ENCODE results near the gene INO80C.
A peak's percentile ranks its signal among the peaks of the same experiment; 100 is the strongest.

INO80C gene

DNA sequence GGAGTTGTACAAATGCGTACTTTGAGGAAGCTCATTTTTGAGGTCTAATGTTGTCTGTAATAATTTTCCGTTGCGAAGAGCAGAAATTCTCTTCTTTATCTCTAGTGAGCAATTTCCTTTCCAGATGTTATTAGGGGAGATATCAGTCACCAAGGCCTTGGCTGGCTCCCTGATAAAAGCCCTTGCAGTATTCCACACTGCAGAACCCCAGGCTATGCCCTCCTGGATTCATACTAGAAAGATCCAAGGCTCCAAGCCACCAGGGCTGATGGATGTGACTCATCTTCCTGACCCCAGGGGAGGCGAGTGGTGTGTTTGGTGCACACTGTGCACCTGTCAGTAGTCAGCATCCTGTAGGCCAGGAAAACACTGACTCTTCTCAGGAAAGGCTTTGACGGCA is 34.7 kb downstream of the INO80C start:
- no peak overlapping the region for H3K4me3 ChIP-seq (replicated peaks; ENCODE audit: low read depth, low read length)
- TF ChIP-seq, protein P1, sequence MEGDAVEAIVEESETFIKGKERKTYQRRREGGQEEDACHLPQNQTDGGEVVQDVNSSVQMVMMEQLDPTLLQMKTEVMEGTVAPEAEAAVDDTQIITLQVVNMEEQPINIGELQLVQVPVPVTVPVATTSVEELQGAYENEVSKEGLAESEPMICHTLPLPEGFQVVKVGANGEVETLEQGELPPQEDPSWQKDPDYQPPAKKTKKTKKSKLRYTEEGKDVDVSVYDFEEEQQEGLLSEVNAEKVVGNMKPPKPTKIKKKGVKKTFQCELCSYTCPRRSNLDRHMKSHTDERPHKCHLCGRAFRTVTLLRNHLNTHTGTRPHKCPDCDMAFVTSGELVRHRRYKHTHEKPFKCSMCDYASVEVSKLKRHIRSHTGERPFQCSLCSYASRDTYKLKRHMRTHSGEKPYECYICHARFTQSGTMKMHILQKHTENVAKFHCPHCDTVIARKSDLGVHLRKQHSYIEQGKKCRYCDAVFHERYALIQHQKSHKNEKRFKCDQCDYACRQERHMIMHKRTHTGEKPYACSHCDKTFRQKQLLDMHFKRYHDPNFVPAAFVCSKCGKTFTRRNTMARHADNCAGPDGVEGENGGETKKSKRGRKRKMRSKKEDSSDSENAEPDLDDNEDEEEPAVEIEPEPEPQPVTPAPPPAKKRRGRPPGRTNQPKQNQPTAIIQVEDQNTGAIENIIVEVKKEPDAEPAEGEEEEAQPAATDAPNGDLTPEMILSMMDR (IDR thresholded peaks at IDR 0.05; ENCODE audit: low read length, missing control alignments): no peak
- DNase-seq (ENCODE audit: low read depth): peak; percentile 81

DNA sequence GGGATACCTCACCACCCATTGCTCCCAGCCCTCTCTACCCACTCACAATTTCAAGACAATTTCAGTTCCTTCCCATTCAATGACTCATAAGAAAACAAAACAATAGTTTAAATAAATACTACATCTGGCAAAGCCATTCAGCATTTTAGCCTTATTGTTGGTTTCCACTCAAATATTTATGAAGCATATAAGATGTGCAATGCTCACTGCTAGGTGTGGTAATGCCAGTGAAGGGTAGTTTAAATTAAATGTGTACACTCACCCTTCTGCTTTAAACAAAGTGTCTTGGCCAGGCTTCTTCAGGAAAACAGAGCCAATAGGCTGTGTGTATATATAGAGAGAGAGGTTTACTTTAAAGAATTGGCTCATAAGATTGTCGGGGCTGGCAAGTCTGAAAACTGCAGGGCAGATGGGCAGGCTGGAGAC is 37.0 kb downstream of the INO80C start:
- DNase-seq (ENCODE audit: low read depth): peak; percentile 55
- TF ChIP-seq, protein P1 (IDR thresholded peaks at IDR 0.05; ENCODE audit: low read length, missing control alignments): no peak
- H3K4me3 ChIP-seq (replicated peaks; ENCODE audit: low read depth, low read length): no peak overlapping the region

DNA sequence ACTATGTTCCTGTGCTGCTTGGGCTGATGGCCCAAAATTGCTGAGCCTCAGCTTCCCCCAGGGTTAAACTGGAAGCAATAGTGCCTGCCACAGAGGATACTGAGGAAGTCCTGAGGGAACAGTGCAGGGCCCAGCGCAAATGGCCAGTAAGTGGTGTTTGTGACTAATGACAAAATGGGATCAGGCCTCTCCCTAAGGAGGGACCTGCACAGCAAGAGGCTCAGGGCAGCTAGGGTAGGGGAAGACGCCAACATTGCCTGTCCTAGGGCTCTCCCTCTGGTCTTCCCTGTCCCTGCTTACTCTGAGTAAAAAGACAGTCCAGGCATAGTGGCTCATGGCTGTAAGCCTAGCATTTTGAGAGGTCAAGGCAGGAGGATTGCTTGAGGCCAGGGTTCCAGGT is 37.8 kb downstream of the INO80C start:
- TF ChIP-seq, protein P1 (IDR thresholded peaks at IDR 0.05; ENCODE audit: low read length, missing control alignments): no peak
- no peak for DNase-seq (ENCODE audit: low read depth)
- H3K4me3 ChIP-seq (replicated peaks; ENCODE audit: low read depth, low read length): no peak overlapping the region

DNA sequence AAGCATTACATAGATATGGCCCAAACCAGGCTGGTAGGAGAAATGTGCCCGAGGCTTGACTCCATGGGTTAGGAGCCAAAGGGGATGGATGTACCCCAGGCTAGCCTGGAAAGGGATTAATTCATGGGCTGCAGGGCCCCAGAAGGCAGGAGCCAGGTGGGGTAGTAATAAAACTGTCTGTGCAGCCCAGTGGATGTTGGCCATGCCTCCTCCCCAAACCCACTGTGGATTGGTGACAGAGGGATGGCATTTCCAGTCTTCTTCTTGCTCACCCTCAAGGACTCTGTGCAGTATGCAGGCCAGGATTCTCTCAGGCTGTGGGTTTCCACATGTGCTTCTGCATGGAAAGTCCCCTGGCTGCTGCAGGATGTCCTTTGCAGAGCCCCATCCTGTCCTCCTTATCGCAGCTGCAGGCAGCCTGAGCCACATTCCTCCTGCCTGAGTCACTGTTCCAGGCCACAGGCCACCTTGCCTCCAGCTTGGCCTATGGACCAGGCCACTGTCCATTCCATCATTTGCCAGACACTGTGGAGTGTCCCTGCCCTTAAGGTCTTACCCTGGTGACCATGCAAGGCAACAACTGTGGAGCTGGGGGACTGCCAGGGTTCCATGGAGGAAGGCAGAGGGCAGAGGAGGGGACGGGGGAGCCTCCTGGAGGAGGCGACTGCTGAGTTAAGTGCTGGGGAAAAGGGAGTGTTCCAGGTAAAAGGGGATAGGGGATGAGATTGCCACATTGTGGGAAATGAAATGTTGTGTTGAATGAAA is 38.9 kb downstream of the INO80C start:
- H3K4me3 ChIP-seq (replicated peaks; ENCODE audit: low read depth, low read length): no peak overlapping the region
- peak; percentile 74 for DNase-seq (ENCODE audit: low read depth)
- TF ChIP-seq, protein P1 (IDR thresholded peaks at IDR 0.05; ENCODE audit: low read length, missing control alignments): no peak

DNA sequence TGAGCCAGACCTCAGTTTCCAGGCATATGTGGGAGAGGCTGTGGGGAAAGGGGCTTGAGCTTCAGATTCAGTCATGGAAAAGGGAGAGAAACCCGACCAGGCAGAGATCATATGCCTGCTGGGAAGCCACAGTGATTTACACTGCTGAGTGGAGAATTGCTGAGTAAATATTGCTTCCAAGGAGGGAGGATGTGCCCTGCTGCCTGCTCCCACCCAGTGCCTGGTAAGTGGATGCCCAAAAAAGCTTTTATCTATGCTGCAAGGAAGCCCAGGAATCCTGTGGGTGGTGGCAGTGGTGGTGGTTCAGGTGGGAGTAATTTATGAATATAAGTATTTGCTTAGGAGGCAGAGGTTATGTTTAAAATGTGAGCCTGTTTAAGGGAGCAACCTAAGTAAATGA is 39.5 kb downstream of the INO80C start:
- DNase-seq (ENCODE audit: low read depth): no peak
- H3K4me3 ChIP-seq (replicated peaks; ENCODE audit: low read depth, low read length): no peak overlapping the region
- TF ChIP-seq, protein P1 (IDR thresholded peaks at IDR 0.05; ENCODE audit: low read length, missing control alignments): no peak

DNA sequence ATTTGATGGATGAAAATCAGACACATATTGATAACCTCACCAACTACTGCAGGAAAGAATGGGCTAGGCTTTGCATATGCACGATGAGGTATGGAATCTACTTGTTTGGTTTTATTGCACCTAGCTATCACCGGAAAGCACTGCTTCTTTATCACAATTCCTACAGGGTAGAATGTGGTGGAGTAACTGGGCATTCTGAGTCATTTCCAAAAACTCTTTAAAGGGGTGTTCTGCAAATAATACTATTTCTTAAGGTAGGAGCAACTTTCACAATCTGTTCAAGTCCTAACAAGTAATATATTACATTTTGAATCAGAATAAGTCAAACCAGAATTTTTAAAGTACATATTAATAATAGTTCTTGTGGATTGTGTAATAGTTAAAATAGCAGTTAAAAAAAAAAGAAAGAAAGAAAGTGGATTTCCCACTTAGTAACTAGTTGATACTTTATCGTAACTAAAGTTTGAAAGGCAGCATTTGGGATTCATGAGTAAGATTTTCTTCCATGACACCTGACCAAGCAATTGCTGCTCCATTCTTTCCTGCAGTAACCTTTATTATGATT is 40.5 kb downstream of the INO80C start:
- peak; percentile 40 for DNase-seq (ENCODE audit: low read depth)
- H3K4me3 ChIP-seq (replicated peaks; ENCODE audit: low read depth, low read length): no peak overlapping the region
- TF ChIP-seq, protein P1 (IDR thresholded peaks at IDR 0.05; ENCODE audit: low read length, missing control alignments): no peak

Measured in fibroblast of pulmonary artery (primary cell).